ENCODE measurements around the gene GLIPR1L1. TPM values are rescaled to one million over a fixed set of nuclear protein-coding genes. Genes with fewer than 3 reads are reported as not detected.

GLIPR1L1 gene
- total RNA-seq, 4 donors from 2014 or later = not detected

GRCh38 chr12:75374971-75375370, 40.5 kb downstream of the GLIPR1L1 start:
- Histone ChIP-seq H3K27me3 (no peaks in the 10 kb centered on the region), H3K4me1 (no peaks in the 10 kb centered on the region), H3K27ac (no peak overlapping the region), H3K4me3 (no peak overlapping the region), H3K9me3 (no peaks in the 10 kb centered on the region), H3K36me3 (no peaks in the 10 kb centered on the region)
- TF ChIP-seq CTCF (IDR thresholded peaks at IDR 0.05) (no peak), POLR2A (IDR thresholded peaks at IDR 0.05) (no peak)
- DNase-seq = no peak

GRCh38 chr12:75378354-75378753, 43.9 kb downstream of the GLIPR1L1 start:
- H3K9me3 ChIP-seq = no peaks in the 10 kb centered on the region
- H3K27ac ChIP-seq = no peak overlapping the region
- no peaks in the 10 kb centered on the region for H3K36me3 ChIP-seq
- H3K27me3 ChIP-seq = no peaks in the 10 kb centered on the region
- no peak for TF ChIP-seq CTCF (IDR thresholded peaks at IDR 0.05)
- TF ChIP-seq POLR2A (IDR thresholded peaks at IDR 0.05) = no peak
- H3K4me1 ChIP-seq = no peaks in the 10 kb centered on the region
- DNase-seq = no peak
- no peak overlapping the region for H3K4me3 ChIP-seq

- no peaks in the 10 kb centered on the region for H3K36me3 ChIP-seq
- H3K9me3 ChIP-seq = no peaks in the 10 kb centered on the region
- H3K27ac ChIP-seq = peak overlapping the region in 2 of 4 donors; percentile 1 to 83
- peaks cover 0 to 15% (median 0%) of the 10 kb centered on the region in 4 donors for H3K4me1 ChIP-seq
- no peak for TF ChIP-seq POLR2A (IDR thresholded peaks at IDR 0.05)
- TF ChIP-seq CTCF (IDR thresholded peaks at IDR 0.05) = no peak
- DNase-seq = no peak
- H3K27me3 ChIP-seq = no peaks in the 10 kb centered on the region
- no peak overlapping the region for H3K4me3 ChIP-seq
Observed at GRCh38 chr12:75389061-75389460, 54.6 kb downstream of the GLIPR1L1 start.

GRCh38 chr12:75389706-75390105, 55.2 kb downstream of the GLIPR1L1 start:
- Histone ChIP-seq H3K4me3 (peak overlapping the region in 1 of 4 donors; percentile 72), H3K4me1 (peaks cover 0 to 15% (median 0%) of the 10 kb centered on the region in 4 donors), H3K9me3 (no peaks in the 10 kb centered on the region), H3K27ac (peak overlapping the region; percentile 1 to 87 (median 84)), H3K36me3 (no peaks in the 10 kb centered on the region), H3K27me3 (no peaks in the 10 kb centered on the region)
- no peak for DNase-seq
- TF ChIP-seq CTCF (IDR thresholded peaks at IDR 0.05) = no peak
- no peak for TF ChIP-seq POLR2A (IDR thresholded peaks at IDR 0.05)

GRCh38 chr12:75390156-75390898, 55.9 kb downstream of the GLIPR1L1 start:
- TF ChIP-seq POLR2A (IDR thresholded peaks at IDR 0.05) = no peak
- no peak for TF ChIP-seq CTCF (IDR thresholded peaks at IDR 0.05)
- H3K9me3 ChIP-seq = no peaks in the 10 kb centered on the region
- peaks cover 0 to 15% (median 0%) of the 10 kb centered on the region in 4 donors for H3K4me1 ChIP-seq
- H3K27me3 ChIP-seq = no peaks in the 10 kb centered on the region
- H3K36me3 ChIP-seq = no peaks in the 10 kb centered on the region
- peak overlapping the region; percentile 49 to 72 (median 57) for H3K4me3 ChIP-seq
- H3K27ac ChIP-seq = peak overlapping the region; percentile 83 to 87 (median 86)
- no peak for DNase-seq
